ENCODE results near the gene C2orf76.

DNA sequence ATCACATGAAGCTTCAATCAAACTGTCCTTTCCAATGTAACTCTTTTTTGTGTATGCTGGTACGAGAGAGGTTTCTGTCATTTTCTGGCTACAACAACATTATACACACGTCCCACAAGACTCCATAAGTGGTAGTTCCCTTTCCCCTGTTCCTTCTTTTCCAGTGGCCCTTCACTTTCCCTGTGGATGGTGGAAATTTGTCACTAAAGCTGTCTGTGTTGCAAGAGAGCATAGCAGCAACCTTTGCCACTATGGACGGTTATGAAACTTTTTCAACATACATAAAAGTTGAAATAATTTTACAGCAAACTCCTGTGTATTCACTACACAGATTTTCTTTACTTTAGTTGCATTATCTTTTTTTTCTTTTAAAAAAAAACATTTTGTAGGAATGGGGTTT lies 18.8 kb upstream of the C2orf76 start:
- TF ChIP-seq, protein P1, sequence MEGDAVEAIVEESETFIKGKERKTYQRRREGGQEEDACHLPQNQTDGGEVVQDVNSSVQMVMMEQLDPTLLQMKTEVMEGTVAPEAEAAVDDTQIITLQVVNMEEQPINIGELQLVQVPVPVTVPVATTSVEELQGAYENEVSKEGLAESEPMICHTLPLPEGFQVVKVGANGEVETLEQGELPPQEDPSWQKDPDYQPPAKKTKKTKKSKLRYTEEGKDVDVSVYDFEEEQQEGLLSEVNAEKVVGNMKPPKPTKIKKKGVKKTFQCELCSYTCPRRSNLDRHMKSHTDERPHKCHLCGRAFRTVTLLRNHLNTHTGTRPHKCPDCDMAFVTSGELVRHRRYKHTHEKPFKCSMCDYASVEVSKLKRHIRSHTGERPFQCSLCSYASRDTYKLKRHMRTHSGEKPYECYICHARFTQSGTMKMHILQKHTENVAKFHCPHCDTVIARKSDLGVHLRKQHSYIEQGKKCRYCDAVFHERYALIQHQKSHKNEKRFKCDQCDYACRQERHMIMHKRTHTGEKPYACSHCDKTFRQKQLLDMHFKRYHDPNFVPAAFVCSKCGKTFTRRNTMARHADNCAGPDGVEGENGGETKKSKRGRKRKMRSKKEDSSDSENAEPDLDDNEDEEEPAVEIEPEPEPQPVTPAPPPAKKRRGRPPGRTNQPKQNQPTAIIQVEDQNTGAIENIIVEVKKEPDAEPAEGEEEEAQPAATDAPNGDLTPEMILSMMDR (IDR thresholded peaks at IDR 0.05): no peak
- no peak for TF ChIP-seq POLR2A (IDR thresholded peaks at IDR 0.05; ENCODE audit: low read depth)

Measured in esophagus muscularis mucosa (tissue), 3 donors.